Embryonic facial prominence (tissue), 1 donor: ENCODE measurements around the gene PCID2.
"Not testable (repeated sequence)": the region's sequence is repeated elsewhere in the genome, so short reads cannot be mapped to it uniquely, and the experiment has no call there.

Experiments
- DNase-seq: peaks from one replicate; pipeline ENCODE4 v3.0.0-alpha.2; 2016; ENCODE audit errors: extremely low spot score

The PCID2 gene

DNA sequence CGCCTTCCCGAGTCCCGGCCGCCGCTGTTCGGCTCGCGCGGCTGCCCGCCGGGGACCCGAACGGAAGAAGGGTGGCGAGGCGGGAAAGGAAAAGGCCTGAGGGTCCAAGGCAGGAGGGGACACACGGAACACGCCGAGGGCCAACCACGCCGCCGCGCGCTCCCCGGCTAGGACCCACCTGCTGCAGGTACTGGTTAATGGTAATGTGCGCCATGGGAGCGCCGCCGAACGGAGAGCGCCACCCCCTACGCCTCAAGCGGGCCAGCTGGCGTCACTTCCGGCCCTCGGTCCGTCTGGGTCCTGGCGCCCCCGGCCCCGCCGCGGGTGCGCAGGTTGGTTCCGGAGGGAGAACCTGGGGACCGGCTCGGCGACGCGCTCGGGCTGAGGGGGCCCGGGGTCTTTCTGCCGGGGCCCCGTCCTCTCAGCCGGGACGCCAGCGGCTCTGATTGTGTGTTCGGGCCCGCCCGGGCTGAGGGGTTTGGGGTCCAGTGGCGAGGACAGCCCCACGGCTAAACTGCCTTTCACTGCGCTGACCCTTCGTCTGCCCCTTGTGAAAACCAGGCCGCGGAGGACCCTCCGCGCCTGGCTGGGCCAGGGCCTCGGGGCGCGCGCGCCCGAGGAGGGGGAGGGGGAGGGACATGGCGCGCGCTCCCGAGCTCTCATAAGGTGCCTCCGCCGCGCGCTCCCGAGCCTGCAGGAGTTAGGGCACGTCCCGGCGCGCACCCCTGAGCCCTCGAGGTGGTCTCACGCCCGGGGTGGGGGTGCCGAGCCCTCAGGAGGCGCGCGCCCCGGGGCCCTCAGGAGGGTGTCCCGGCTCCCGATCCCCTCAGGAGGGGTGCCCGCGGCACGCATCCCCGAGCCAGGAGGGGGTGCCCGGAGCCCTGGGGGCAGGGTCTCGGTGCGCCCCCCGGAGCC is at the start of gene PCID2:
PCID2 (minus strand) TSS at position 249 of the 915 bp plus-strand sequence; CDS start at position 214, 35 bp downstream.
- DNase-seq = peak; percentile 84

DNA sequence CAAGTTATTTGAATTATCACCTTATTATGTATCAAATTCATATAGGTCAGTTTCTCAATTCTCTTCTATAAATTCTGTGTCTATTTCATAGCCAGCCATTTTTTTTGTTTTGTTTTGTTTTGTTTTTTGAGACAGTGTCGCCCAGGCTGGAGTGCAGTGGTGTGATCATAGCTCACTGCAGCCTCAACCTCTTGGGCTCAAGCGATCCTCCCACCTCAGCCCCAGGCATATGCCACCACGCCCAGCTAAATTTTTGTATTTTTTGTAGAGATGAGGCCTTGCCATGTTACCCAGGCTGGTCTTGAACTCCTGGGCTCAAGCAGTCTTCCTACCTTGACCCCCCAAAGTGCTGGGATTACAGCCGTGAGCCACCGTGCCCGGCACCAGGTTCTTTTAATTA is 49.4 kb upstream of the PCID2 start:
- not testable (repeated sequence) for DNase-seq

DNA sequence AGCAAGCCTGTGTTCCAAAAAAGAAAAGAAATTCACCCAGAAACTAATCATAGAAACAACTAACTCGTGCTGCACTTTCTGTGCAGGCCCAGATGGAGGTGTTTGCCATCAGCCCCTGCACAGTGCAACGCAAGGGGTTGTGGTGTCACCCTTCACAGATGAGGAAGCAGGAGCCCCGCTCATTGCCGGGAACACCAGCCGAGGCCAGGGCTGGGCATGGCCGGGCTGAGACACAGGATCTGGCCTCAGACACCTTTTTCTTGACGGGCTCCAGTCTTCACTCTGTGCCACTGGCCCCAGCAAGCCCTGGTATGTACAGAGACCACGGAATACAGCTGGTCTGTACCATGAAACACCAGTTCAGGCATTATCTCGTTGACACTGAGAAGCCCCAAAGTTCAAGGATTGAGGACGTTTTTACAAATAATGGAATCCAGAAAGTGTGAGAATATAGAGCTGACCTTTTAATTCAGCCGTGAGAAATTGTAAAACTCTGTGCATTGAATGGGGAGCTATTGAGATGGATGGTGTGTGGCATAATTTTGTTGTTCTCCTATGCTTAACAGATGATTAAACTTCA is 44.1 kb upstream of the PCID2 start:
- DNase-seq = no peak

DNA sequence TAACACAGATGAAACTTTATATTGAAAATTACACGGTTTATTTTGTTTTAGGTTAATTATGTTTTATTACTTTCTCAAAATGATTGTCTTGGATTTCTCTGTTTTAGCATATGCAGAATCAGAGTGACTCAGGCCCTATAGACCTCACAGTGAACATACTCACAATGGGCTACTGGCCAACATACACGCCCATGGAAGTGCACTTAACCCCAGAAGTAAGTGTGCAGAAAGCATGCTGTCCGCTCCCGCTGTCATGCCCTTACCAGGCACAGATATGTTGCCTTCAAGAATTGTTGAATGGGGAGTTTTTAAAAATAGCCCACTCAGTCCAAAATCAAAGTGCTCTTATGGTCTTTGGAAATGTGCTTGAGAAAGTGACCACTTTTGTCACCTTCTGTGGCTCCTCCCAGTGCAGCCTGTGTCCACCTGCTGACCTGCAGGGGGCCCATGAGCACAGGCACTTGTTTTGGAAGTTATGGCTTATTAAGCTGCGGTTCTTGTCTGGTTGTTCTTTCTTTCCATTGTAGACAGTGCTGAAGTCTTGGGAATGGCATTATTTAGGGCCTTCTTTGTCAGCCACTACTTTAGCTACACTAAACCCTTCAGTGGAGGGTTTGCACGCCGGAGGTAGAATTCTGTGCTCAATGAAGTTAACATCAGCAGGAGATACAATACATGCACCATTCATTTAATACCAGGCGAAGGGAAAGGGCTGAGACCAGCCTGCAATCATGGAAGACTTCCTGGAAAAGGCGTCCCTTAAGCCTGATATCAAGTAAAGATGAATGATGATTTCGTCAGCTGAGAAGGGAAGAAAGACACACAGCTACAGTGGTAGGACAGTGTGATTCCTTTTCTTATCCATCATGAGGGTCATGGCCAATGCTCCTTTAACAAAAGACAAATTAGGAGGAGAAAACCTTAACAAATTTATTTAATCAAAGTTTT is 37.7 kb upstream of the PCID2 start:
- no peak for DNase-seq

DNA sequence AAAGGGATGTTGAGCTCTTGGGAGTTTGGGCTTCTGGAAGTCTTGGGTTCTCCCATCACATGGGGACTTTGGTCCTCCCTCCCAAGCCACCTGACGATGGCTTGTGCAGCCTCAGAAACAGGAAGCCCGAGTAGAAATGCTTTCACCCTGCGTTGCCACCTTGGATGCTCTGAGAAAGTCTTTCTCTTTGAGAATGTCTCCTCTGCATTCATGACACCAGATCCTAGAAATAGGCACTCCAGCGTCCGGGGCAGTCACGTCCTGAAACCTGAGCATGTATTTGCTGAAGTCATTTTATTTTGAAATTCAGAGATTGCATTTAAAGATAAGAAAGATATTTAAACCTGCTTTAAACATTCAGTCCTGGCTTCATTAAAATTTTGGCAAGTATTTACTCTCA is 35.4 kb upstream of the PCID2 start:
- DNase-seq = no peak

DNA sequence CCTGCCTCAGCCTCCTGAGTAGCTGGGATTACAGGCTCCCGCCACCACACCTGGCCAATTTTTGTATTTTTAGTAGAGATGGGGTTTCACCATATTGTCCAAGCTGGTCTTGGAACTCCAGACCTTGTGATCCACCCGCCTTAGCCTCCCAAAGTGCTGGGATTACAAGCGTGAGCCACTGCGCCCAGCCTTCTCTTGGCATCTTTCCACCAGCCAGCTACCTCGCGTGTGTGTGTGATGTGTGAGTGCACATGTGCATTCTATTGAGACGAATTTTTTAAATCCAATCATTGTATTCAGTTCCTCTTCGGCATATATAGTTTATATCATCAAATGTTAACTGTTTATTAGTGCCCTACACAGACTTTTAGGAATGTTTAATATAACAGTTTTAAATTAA is 33.2 kb upstream of the PCID2 start:
- not testable (repeated sequence) for DNase-seq

DNA sequence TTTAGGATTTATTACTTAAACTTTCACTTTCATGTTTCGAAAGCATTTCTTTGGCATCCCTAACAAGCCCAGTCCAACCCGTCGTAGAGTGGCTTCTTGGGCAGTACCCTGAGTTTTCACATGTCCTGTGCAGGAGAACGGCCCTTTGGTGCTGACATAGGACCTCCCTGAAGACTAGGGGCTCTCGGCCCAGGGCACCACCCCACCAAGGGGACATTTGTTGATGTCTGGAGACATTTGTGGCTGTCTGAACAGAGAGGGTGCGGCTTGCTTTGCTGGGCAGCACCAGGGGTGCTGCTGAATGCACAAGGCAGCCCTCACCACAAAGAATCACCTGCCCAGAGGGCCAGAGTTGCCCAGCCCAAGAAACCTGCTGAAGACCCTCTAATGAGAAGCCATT is 31.5 kb upstream of the PCID2 start:
- DNase-seq = no peak

DNA sequence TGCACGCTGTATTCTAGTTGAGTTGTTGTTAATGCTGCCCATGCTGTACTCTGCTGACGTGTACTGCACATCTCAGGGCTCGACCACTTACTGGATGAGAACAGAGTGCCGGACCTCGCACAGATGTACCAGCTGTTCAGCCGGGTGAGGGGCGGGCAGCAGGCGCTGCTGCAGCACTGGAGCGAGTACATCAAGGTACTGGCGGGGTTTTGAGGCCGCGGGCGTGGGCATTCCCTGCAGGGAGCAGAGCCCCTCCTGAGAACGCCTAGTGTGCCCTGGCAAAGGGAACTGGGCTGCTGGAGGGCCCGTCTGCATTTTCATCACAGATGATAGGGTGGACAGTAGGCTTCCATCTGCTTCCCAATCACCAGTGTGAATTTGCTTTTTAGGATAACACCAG is 30.9 kb upstream of the PCID2 start:
- DNase-seq = no peak

DNA sequence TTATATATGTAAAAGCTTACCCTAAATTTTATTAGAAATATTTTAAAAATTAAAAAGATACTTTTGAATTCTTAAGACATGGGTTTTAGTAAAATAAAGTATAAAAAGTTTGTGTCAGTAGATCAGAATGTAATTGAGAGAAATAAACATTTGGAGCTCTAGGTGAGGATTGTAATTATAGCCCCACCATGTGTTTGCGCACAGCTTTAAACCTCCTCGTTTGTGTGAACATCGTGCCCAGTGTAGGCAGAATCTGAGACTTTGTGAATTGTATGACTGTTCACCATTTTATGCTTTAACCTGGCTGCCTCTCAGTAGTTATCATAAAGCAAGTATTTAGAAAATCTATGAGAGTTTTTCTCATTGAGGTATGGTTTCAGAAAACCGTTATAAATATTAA is 30.1 kb upstream of the PCID2 start:
- no peak for DNase-seq

DNA sequence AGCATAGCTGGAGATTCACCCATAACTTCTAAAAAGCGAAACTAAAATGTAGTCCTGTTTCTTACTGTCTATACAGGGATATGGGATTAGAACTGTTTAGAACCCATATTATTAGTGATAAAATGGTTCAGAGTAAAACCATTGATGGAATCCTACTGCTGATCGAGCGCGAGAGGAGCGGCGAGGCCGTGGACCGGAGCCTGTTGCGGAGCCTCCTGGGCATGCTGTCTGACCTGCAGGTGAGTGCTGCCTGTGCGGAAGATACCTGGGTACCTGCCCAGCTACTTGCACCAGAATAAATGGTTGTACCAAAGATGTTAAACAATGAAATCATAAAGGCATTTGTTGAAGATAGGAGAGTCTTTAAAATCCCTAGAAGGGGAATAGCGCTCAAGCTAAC is 24.6 kb upstream of the PCID2 start:
- no peak for DNase-seq

DNA sequence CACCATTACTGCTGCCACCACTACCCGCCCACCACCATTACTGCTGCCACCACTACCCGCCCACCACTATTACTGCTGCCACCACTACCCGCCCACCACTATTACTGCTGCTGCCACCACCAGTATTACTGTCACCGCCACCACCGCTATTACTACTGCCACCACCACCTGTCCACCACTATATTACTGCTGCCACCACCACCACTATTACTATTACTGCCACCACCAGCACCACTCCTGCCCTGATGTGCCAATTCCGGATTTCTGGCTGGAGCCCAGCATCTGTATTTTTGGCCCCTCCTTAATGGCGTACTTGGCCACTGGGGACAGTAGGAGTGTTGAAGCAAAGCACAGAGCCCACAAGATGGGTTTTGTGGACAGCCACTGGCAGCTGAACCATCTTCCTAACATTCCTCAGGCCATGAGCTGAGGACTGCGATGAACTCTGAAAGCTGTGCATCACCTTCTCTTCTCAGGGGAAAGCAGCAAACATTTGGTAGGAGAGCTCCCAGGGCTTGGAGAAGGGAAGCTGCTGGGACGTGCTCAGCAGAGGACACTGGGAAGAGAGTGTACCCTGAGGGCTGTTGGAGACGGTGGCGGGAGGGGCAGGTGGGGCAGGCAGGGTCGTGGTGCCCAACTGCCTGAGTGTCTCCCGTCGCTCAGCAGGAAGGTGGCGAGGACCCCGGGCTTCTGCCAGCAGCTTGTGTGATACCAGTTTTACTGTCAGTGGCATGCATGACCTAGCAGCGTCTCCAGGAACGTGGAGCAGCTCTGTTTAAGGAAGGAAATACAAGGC is 23.9 kb upstream of the PCID2 start:
- no peak for DNase-seq

DNA sequence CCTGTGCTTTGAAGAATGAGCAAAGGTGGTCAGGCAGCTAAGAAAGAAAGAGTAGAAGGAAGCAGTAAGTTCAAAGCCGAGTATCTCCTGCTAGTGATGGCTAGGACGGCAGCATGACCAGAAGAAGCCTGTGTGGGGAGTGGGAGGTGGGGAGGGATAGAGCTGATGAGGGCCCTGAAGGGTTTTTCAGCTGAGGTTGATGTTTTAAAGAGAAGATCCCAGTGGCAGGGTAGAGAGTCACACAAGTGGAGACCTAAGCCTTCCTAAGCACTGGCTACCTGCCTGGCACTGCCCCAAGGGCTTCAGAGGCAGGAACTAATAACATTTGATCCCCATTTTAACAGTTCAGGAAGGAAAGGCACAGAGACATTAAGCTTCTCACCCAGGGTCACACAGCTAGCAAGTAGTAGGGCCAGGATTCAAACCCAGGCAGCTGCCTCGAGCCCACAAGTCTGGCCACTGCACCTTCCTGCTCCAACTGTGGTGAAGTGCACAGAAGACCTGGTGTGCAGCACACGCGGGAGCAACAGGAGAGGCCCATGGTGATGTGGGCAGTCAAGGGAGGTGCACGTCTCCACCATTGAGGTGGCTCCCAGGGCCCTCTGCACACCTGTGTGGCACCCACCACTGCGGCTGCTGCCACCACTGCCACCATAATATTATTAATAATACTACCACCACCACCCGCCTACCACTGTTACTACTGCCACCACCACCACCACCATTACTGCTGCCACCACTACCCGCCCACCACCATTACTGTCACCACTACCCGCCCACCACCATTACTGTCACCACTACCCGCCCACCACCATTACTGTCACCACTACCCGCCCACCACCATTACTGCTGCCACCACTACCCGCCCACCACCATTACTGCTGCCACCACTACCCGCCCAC is 23.1 kb upstream of the PCID2 start:
- no peak for DNase-seq

DNA sequence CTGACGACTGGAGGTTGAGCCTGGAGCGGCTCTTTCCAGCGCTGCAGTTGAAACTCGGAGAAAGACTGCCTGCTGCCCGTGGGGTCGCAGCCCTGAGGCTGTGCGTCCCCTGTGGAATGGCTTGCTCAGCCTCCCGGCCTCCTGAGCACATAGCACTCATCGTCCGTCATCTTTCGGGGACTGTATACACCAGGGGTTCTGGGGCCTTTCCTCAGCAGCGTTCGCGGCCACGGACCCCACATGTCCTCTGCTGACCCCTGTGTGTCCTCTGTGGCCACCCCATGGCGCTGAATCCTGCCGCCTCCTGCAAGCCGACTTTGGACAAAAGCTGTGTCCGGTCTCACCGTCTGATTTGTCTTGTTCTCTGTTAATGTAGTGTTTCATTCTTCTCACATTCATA is 21.3 kb upstream of the PCID2 start:
- no peak for DNase-seq

DNA sequence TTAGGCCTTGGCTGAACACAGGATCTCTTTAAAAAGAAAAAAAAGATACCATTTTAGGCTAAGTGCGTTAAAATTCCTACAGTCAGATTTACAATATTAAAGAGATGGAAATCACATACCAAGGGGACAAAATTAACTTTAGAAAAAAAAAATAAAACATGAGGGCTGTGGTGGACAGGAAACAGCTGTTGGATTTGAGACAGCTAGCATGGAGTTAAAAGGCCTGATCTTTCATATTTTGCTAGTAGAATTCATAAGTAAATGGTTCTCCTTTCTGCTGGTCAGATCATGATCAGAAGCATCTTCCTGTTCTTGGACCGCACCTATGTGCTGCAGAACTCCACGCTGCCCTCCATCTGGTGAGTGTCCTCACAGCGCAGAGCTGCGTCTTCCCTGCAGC is 20.7 kb upstream of the PCID2 start:
- no peak for DNase-seq

DNA sequence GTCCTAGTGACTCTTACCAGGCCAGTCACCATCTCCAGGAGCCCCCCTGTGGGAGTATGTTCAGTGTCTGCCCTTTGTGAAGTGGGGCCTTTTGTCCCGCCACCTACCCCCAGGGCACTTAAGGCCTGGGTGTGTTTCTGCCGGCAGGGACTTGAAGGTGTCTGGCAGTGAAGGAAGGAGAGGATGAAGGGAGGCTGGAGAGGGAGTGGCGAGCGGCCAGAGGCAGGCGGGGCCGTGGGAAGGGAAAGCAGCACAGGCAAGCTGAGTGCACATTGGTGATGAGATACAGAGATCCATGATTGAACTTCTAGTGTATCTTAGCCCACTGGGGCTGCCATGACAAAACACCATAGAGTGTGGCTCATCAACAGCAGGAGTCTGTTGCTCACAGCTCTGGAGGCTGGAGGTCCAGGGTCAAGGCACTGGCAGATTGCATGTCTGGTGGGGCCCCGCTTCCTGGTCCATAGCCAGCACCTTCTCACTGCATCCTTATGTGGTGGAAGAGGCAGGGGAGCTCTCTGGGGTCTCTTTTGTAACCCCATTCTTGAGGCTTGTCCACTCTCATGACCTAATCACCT is 18.5 kb upstream of the PCID2 start:
- no peak for DNase-seq

DNA sequence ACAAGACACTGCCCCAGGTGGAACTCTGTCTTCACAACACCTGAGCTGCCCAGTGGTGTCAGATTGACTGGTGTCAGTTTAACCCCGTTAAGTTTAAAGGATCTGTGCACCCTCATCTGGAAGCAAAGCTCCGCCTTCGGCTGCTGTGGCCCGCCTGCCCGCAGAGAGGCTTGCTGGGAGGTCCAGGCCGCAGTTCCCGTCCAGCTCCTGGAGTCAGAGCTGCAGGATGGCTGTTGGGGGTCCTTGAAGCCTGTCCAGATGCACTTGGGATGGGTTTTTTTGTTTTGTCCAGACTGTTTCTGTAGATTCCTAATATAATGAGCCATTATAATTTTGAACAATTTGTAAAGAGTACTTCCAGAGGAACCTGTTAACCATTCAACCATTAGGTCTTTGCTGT is 17.0 kb upstream of the PCID2 start:
- no peak for DNase-seq

DNA sequence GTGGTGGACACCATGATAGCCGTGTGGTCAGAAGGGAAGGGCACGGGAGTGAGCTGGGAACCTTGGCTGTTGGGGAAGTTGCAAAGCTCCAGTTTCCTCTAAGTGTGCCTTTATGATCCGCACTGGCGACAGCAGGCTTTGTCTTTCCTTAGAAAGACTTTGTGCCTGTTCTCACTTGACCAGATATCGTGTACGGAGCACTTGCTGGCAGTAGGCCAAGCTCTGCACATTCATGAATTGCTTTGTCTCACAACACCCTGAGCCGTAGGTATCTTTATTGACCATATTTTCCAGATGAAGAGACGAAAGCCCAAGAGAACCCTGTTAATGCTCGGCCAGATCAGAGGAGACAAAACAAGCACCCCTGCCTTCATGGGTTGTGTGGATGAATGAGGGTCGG is 16.0 kb upstream of the PCID2 start:
- DNase-seq = no peak

DNA sequence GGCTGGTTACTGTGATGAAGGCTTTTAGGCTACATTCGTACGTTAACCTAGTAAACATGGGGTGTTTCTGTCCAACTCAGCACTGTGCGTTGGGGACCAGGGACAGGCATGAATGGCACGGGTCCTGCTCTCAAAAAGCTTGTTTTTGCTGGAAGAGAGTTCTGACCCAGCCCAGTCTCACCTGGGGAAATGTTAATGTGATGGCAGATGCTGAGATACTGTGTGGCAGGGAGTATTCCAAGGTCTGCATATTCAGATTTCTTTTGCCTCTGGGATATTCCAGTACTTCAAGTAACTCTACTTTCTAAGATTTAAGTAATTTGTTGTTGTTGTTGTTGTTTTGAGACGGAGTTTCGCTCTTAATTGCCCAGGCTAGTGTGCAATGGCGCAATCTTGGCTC is 14.6 kb upstream of the PCID2 start:
- DNase-seq = no peak

DNA sequence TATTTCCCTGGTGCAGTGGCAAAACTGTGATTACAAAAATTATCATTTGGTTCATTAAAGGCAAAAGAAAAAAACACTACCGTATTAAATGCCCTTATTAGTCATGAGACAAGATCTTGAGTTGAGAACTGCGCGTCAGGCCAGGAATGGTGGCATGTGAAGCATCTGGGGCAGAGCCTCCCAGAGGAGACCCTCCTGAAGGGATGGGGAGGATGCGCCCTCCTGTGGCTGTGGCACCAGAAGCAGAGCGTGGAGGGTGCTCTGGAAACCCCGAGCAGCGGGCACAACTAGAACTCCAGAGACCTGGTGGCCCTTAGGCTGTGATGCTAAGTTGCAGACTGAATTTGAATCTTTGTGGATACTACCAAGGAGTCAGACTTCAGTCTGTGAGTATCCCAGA is 12.4 kb upstream of the PCID2 start:
- DNase-seq = no peak

DNA sequence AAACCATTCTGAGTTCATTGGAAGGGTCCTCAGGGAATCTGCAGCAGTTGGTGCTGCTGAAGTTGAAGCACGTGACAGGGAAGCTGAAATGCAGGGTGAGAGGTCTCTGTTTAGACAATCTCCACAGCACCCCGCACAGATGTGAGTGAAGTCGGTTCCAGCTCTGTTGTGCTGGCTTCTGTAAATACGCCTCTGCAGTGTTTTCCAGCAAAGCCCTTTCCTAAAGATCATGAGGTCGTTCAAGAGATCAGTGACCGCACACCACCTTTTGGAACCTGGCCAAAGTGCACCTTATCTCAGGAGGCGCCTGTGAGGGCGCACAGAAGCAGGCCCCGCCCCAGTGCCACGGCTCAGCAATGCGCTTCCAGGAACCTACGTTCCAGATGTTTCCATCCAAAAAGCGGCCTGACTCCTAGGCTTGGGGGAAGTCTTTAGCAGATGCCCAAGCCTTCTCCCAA is 11.7 kb upstream of the PCID2 start:
- DNase-seq = no peak
